ENCODE measurements around the gene NKAP.
"Not testable (repeated sequence)": the region's sequence is repeated elsewhere in the genome, so short reads cannot be mapped to it uniquely, and the experiment has no call there.

The NKAP gene

GRCh38 chrX:119935215-119935874 is 8.2 kb downstream of the NKAP start:
- DNase-seq, result no peak

- not testable (repeated sequence) for DNase-seq
These were observed 21.2 kb downstream of the NKAP start for GRCh38 chrX:119922391-119922790.

DNA sequence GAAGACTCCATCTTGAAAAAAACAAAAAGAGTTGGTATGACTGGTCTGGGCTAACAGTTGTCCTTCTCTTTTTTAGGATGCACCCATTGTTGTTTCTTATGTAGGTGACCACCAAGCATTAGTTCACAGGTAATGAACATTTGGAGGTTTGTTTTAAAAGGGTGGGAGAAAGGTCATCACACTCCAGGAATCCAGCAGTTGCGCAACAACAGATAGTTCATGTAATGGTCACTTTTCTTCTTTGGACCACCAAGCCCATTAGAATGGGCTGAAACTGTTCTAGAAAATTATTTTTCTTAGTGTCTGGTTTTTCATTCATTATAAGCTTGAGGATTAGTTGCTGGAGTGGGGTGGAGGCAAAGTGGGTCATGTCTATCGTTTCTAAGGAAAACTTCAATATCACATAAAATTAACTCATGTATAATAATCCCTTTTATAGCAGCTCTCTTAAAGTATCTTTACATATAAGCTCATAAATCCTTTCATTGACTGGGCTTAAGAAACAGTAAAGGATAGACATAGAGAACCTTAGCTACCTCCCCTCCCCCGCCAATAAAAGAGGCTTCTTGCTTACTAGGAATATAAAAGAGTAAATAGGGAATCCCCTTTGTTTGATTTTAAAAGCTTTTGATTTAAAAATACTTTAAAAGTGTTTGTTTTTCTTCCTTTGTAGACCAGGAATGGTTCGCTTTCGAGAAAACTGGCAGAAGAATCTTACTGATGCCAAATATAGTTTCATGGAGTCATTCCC is 23.5 kb downstream of the NKAP start:
- no peak for DNase-seq

- no peak for DNase-seq
These were observed 25.7 kb downstream of the NKAP start for GRCh38 chrX:119917877-119918276.

- DNase-seq, result no peak
These were observed 27.2 kb downstream of the NKAP start for GRCh38 chrX:119916310-119916709.

DNA sequence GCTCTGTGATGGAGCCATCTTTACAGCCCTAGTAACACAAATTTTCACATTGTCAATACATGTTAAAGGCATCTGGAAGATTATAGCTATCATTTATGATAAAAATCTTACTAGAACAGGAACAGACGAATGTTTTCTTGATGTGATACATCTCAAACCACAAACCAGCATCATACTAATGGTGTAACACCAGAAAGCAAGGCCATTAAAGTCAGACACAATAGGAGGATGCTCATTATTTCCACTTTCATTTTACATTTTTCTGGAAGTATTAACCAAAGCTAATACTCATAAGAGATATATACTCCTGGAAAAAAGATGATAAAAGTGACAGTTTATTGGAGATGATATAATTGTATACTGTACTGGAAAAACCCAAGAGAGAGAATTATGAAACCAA is 42.6 kb downstream of the NKAP start:
- no peak for DNase-seq

DNA sequence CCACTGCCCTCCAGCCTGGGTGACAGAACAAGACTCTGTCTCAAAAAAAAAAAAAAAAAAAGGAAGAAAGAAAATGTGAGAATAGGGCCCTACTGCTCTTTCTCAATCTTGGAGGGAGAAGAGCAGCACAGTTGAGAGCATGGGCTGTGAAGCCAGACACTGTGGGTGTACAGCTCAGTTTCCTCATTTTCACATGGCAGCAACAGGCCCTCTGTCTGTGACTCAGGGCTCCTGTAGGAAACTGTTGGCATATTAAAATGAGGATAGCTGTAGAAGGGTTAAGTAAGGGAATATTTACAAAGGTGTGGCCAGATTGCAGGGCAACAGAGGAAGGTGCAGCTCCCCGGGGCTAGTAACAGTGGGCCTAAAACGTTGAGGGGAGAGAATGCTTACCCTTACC is 44.4 kb downstream of the NKAP start:
- DNase-seq, result no peak

- no peak for DNase-seq
These were observed 47.7 kb downstream of the NKAP start, which contains the start of gene AKAP14 for GRCh38 chrX:119895843-119896326. Gene AKAP14 (plus strand): TSS chrX:119895893. CDS start chrX:119903224, 7,331 bp downstream.

DNA sequence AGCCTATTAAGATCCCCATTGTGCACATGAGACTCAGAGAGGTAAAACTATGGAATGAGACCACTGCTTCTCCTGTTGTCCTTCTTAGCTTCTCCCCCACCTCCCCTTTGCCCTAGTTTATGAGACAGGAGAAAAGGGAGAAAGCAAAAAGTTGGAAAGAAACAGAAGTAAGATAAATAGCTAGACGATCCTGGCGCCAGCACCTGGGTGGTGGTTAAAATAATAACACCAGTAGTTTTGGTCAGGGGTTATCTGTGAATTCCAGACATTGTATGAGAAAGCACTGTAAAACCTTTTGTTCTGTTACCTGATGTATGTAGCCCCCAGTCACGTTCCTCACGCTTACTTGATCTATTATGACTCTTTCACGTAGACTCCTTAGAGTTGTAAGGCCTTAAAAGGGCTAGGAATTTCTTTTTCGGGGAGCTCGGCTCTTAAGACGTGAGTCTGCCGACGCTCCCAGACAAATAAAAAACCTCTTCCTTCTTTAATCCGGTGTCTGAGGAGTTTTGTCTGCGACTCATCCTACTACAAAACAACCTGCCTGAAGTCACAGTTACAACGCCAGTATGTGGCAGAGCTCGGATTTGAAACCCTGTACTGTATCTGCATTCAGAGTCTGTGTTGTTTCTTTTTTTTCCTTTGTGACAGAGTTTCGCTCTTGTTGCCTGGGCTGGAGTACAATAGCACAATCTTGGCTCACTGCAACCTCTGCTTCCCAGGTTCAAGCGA is 51.4 kb downstream of the NKAP start:
- not testable (repeated sequence) for DNase-seq

- not testable (repeated sequence) for DNase-seq
These were observed 52.9 kb downstream of the NKAP start for GRCh38 chrX:119890626-119891025.

DNA sequence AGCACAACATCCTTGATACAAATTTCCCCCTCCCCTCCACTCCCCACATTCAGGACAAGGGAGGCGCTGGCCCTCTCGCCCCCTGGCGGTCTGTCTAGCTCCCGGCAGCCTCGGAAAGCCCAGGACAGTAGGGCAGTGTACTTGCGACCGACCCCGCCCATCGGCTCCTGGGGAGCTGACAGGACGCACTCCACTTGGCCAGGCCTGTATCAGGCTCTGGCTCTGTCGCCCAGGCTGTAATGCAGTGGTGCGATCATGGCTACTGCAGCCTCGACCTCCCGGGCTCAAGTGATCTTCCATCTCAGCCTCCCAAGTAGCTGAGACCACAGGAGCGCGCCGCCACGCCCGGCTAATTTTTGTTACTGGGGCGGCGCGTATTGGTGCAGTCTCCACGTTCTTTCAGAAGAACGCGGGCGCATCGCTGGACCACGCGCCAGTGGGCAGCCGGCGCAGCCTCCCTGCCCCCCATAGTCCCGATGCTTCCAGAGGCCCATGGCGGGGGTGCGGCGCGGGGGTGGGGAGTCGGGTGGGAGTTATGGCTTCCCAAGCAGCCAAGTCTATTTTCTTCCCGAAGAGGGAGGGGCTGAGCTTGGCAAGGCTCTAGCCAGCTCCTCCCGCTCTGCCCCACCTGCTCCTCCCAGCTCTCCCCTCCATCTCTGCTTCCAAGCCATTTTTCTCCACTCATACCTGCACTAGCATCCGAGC is 55.7 kb downstream of the NKAP start:
- no peak for DNase-seq

GRCh38 chrX:119885554-119886428 is 57.8 kb downstream of the NKAP start:
- DNase-seq, result no peak

- DNase-seq, result no peak
These were observed 62.8 kb downstream of the NKAP start for GRCh38 chrX:119880552-119881437.

DNA sequence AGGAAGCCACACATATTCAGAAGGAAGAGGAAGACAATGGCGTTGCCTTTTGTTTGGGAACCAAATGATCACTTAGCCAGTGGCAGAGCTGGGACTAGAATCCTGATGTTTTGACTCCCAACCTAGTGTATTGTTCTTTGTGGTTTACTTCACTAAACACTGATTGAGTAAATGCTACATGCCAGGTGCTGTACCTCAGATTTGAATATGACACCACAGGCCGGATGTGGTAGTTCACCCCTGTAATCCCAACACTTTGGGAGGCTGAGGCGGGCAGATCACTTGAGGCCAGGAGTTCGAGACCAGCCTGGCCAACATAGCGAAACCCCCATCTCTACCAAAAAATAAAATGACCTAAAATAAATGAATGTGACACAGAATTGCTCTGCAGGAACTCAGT is 63.5 kb downstream of the NKAP start:
- DNase-seq, result no peak

DNA sequence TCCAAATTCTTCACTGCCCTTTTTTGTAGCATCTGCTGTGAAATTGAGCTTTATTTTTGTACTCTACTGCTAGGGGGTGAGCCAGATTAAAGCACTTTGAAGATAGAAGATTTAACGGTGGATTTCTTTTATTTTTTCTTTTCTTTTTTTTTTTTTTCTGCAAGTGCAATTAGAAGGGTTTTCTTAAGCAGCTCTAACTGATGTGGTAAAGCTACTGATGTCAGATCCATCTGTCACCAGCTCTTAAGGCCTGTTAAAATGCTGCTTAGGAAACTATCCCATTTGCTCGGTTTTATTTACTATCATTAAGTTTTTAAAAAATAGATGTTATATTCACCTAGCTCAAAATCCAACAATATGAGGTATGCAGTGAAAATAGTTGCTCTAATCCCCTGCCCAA is 64.8 kb downstream of the NKAP start:
- DNase-seq, result no peak

DNA sequence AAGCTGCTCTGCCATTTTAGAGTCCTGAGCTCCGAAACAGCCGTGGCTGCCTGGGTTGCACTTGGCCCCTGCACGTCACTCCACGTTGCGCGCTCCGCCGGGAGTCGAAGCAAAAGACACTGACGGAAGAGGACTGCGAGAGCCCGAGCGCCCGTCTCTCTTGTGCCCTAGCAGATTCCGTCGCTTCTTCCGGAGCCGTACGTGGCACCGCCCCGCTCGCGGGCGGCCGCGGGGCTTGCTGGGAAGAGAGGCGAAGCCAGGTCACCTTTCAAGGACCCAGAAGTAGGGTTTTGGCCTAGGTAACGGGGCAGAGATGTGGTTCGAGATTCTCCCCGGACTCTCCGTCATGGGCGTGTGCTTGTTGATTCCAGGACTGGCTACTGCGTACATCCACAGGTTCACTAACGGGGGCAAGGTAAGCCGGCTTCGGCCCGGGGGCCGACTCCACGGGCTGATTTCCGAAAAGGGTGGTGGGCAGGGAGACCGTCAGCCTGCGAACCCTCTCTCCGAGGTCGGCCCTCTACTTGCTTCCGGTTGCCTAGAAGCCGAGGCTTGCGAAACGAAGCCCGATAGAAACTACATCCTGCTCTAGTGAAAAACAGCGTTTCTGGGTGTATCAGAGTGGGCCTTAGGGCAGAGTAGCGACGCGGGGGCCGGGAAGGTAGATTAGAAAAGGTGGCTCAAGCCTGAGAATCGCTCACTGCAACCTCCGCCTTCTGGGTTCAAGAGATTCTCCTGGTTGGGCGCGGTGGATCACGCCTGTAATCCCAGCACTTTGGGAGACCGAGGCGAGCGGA is 71.8 kb downstream of the NKAP start, which contains the start of the genes NDUFA1 and RNF113A:
Gene NDUFA1, plus strand, starts transcription at position 234 of the 797 bp plus-strand sequence. Its CDS starts 80 bp downstream, at position 314.
Gene RNF113A, minus strand, starts transcription at position 135 of the 797 bp plus-strand sequence. Its CDS starts 120 bp downstream, at position 15.
- peak; percentile 71 for DNase-seq

DNA sequence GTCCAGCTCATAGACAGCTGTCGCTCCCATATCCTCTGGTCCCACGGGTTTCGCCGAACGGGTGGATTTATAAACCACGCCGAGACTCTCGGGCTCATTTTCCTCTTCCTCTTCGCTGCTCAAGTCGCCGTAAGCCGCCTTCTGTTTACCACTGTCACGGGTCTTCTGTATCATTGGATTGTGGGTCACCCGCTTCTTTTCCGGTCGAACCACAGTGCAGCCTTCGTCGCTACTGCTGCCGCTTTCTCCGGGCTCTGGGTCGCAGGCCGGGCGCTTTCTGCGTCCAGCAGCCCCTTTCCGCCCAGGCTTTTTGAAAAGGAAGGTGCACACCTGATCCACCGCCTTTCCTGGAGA is 72.3 kb downstream of the NKAP start:
- DNase-seq, result no peak
